ENCODE data around the gene GSG1L. TPM values are rescaled to one million over a fixed set of nuclear protein-coding genes. Genes with fewer than 3 reads are reported as not detected.

Gene GSG1L
- total and polyA plus RNA-seq, 9 of the 15 experiments (the other 6 are each of a cell fraction or from before 2014, with no cell fraction given) = not detected

DNA sequence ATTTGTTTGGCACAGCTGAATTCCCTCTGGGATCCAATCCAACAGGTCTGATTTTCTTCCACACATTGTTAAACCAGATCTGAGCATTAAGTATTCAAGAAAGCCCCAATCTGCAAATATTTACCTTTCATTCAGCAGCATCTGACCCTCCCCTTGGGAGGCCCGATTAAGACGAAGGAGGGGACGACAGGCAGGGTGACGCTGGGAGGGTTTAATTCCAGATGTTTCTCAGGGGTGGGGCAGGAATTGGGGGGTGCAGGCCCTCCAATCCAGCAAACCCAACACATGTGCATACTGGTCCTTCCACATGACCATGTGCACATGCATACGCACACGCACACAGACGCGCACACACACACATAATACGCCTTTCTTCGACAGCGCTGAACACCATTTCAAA, 240.5 kb downstream of the GSG1L start (continued):
- TF ChIP-seq, protein P1, sequence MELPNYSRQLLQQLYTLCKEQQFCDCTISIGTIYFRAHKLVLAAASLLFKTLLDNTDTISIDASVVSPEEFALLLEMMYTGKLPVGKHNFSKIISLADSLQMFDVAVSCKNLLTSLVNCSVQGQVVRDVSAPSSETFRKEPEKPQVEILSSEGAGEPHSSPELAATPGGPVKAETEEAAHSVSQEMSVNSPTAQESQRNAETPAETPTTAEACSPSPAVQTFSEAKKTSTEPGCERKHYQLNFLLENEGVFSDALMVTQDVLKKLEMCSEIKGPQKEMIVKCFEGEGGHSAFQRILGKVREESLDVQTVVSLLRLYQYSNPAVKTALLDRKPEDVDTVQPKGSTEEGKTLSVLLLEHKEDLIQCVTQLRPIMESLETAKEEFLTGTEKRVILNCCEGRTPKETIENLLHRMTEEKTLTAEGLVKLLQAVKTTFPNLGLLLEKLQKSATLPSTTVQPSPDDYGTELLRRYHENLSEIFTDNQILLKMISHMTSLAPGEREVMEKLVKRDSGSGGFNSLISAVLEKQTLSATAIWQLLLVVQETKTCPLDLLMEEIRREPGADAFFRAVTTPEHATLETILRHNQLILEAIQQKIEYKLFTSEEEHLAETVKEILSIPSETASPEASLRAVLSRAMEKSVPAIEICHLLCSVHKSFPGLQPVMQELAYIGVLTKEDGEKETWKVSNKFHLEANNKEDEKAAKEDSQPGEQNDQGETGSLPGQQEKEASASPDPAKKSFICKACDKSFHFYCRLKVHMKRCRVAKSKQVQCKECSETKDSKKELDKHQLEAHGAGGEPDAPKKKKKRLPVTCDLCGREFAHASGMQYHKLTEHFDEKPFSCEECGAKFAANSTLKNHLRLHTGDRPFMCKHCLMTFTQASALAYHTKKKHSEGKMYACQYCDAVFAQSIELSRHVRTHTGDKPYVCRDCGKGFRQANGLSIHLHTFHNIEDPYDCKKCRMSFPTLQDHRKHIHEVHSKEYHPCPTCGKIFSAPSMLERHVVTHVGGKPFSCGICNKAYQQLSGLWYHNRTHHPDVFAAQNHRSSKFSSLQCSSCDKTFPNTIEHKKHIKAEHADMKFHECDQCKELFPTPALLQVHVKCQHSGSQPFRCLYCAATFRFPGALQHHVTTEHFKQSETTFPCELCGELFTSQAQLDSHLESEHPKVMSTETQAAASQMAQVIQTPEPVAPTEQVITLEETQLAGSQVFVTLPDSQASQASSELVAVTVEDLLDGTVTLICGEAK (IDR thresholded peaks at IDR 0.05) = no peak
- TF ChIP-seq, protein P1 (CRISPR knock-in tag; IDR thresholded peaks at IDR 0.05) = no peak
- TF ChIP-seq RAD21 (CRISPR knock-in tag; conservative IDR thresholded peaks at IDR 0.05 in 1 of 2, IDR thresholded peaks at IDR 0.05 in 1 of 2) (no peak), FOXJ3 (CRISPR knock-in tag; IDR thresholded peaks at IDR 0.05) (no peak)
- TF ChIP-seq, protein P2, sequence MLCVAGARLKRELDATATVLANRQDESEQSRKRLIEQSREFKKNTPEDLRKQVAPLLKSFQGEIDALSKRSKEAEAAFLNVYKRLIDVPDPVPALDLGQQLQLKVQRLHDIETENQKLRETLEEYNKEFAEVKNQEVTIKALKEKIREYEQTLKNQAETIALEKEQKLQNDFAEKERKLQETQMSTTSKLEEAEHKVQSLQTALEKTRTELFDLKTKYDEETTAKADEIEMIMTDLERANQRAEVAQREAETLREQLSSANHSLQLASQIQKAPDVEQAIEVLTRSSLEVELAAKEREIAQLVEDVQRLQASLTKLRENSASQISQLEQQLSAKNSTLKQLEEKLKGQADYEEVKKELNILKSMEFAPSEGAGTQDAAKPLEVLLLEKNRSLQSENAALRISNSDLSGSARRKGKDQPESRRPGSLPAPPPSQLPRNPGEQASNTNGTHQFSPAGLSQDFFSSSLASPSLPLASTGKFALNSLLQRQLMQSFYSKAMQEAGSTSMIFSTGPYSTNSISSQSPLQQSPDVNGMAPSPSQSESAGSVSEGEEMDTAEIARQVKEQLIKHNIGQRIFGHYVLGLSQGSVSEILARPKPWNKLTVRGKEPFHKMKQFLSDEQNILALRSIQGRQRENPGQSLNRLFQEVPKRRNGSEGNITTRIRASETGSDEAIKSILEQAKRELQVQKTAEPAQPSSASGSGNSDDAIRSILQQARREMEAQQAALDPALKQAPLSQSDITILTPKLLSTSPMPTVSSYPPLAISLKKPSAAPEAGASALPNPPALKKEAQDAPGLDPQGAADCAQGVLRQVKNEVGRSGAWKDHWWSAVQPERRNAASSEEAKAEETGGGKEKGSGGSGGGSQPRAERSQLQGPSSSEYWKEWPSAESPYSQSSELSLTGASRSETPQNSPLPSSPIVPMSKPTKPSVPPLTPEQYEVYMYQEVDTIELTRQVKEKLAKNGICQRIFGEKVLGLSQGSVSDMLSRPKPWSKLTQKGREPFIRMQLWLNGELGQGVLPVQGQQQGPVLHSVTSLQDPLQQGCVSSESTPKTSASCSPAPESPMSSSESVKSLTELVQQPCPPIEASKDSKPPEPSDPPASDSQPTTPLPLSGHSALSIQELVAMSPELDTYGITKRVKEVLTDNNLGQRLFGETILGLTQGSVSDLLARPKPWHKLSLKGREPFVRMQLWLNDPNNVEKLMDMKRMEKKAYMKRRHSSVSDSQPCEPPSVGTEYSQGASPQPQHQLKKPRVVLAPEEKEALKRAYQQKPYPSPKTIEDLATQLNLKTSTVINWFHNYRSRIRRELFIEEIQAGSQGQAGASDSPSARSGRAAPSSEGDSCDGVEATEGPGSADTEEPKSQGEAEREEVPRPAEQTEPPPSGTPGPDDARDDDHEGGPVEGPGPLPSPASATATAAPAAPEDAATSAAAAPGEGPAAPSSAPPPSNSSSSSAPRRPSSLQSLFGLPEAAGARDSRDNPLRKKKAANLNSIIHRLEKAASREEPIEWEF (CRISPR knock-in tag; IDR thresholded peaks at IDR 0.05) = no peak

Data from K562 (cell line).